C4-2B (cell line): ENCODE measurements around the gene KCNQ1.

ENCODE experiments used
- CTCF ChIP-seq: fragments of 450-650 bp; conservative IDR thresholded peaks from 2 replicates; pipeline ENCODE4 v1.5.1; 2017; ENCODE audit warnings: mild to moderate bottlenecking
- ZFX ChIP-seq: fragments of 450-650 bp; IDR thresholded peaks from 2 replicates; pipeline ENCODE4 v1.6.1; 2017

- TF ChIP-seq CTCF (no peak), ZFX (no peak)
Observed at GRCh38 chr11:2418693-2419360, 26.0 kb upstream of the KCNQ1 start.
